HEK293 (cell line): Measurements from ENCODE around the gene LSM3.

Experiments
- CTCF ChIA-PET: fragments of 350-600 bp; formaldehyde crosslinking; extraction: SDS; loops from one replicate; lab custom pipeline; 2021; ENCODE audit warnings: antibody characterized with exemption; lab: Yijun Ruan, JAX
- POLR2A ChIA-PET: fragments of 300-600 bp; formaldehyde crosslinking; extraction: SDS; loops from one replicate; lab custom pipeline; 2020; ENCODE audit warnings: antibody characterized with exemption, inconsistent platforms; lab: Yijun Ruan, JAX
- H3K27ac ChIP-seq: fragments of 200-500 bp; sonication (Bioruptor generic); 2 replicates; pipeline ENCODE4 v1.5.1; 2014; ENCODE audit warnings: low read depth, low read length, control low read depth, inconsistent platforms; ENCODE audit errors: extremely low read depth
- H3K36me3 ChIP-seq, 2 experiments: fragments of 200-500 bp in 1 of 2; sonication (Bioruptor generic) in 1 of 2; 1 replicate in 1 of 2; 2 replicates in 1 of 2; pipeline ENCODE4 v1.5.1; 2014 to 2017; ENCODE audit warnings: inconsistent platforms in 2 of 2, low read length in 2 of 2; ENCODE audit not compliant: control insufficient read depth in 2 of 2, insufficient read depth in 1 of 2
- H3K4me1 ChIP-seq: fragments of 200-500 bp; sonication (Bioruptor generic); 2 replicates; pipeline ENCODE4 v1.5.1; 2014; ENCODE audit warnings: mild to moderate bottlenecking, low read length, inconsistent platforms; ENCODE audit not compliant: control insufficient read depth, insufficient read depth
- H3K4me3 ChIP-seq: 2 replicates; pipeline ENCODE4 v1.5.1; 2011; ENCODE audit warnings: low read depth, mild to moderate bottlenecking, control low read depth, low read length, moderate library complexity
- H3K9me3 ChIP-seq: fragments of 200-500 bp; sonication (Bioruptor generic); 2 replicates; pipeline ENCODE4 v1.5.1; 2014; ENCODE audit warnings: low read depth, low read length, inconsistent platforms; ENCODE audit not compliant: control insufficient read depth, insufficient read depth
- BCL11A ChIP-seq: fragments of 450-650 bp; formaldehyde crosslinking; IDR thresholded peaks from 2 replicates; pipeline ENCODE4 v1.5.1; 2016; ENCODE audit warnings: low read depth, missing biosample characterization, missing genetic modification characterization
- MYNN ChIP-seq: fragments of 450-650 bp; formaldehyde crosslinking; IDR thresholded peaks from 2 replicates; pipeline ENCODE4 v1.5.1; 2016; ENCODE audit warnings: missing biosample characterization, missing genetic modification characterization, borderline replicate concordance
- PRDM1 ChIP-seq: fragments of 450-650 bp; formaldehyde crosslinking; IDR thresholded peaks from 2 replicates; pipeline ENCODE4; 2016; ENCODE audit warnings: missing biosample characterization, missing genetic modification characterization
- SP7 ChIP-seq: fragments of 450-650 bp; formaldehyde crosslinking; IDR thresholded peaks from 2 replicates; pipeline ENCODE4 v1.5.1; 2016; ENCODE audit warnings: missing biosample characterization, missing genetic modification characterization
- ZBTB8A ChIP-seq: fragments of 450-650 bp; formaldehyde crosslinking; IDR thresholded peaks from 2 replicates; pipeline ENCODE4 v1.5.1; 2016; ENCODE audit warnings: missing biosample characterization, missing genetic modification characterization
- ZNF138 ChIP-seq: fragments of 450-650 bp; formaldehyde crosslinking; IDR thresholded peaks from 2 replicates; pipeline ENCODE4 v1.5.1; 2016; ENCODE audit warnings: missing biosample characterization, missing genetic modification characterization, borderline replicate concordance
- ZNF2 ChIP-seq: fragments of 450-650 bp; formaldehyde crosslinking; IDR thresholded peaks from 2 replicates; pipeline ENCODE4 v1.5.1; 2016; ENCODE audit warnings: missing biosample characterization, missing genetic modification characterization
- ZNF324 ChIP-seq: fragments of 450-650 bp; formaldehyde crosslinking; IDR thresholded peaks from 2 replicates; pipeline ENCODE4 v1.5.1; 2016; ENCODE audit warnings: missing biosample characterization, missing genetic modification characterization
- ZNF354C ChIP-seq: fragments of 450-650 bp; formaldehyde crosslinking; IDR thresholded peaks from 2 replicates; pipeline ENCODE4 v1.5.1; 2016; ENCODE audit warnings: missing biosample characterization, missing genetic modification characterization, low read depth, borderline replicate concordance
- ZNF391 ChIP-seq: fragments of 450-650 bp; formaldehyde crosslinking; IDR thresholded peaks from 2 replicates; pipeline ENCODE4 v1.5.1; 2016; ENCODE audit warnings: low read depth, missing biosample characterization, missing genetic modification characterization, borderline replicate concordance
- ZNF423 ChIP-seq: fragments of 450-650 bp; formaldehyde crosslinking; IDR thresholded peaks from 2 replicates; pipeline ENCODE4 v1.5.1; 2016; ENCODE audit warnings: missing biosample characterization, missing genetic modification characterization
- ZNF560 ChIP-seq: fragments of 450-650 bp; formaldehyde crosslinking; IDR thresholded peaks from 2 replicates; pipeline ENCODE4 v1.5.1; 2017; ENCODE audit warnings: missing biosample characterization, missing genetic modification characterization, borderline replicate concordance
- ZNF692 ChIP-seq: fragments of 450-650 bp; formaldehyde crosslinking; IDR thresholded peaks from 2 replicates; pipeline ENCODE4 v1.5.1; 2016; ENCODE audit warnings: missing biosample characterization, missing genetic modification characterization
- ZXDB ChIP-seq: fragments of 450-650 bp; formaldehyde crosslinking; IDR thresholded peaks from 2 replicates; pipeline ENCODE4 v1.5.1; 2016; ENCODE audit warnings: missing biosample characterization, missing genetic modification characterization
- TF ChIP-seq, protein P1 (sequence below): fragments of 450-650 bp; formaldehyde crosslinking; IDR thresholded peaks from 2 replicates; pipeline ENCODE4 v1.5.1; 2016; ENCODE audit warnings: missing biosample characterization, missing genetic modification characterization

LSM3 gene

DNA sequence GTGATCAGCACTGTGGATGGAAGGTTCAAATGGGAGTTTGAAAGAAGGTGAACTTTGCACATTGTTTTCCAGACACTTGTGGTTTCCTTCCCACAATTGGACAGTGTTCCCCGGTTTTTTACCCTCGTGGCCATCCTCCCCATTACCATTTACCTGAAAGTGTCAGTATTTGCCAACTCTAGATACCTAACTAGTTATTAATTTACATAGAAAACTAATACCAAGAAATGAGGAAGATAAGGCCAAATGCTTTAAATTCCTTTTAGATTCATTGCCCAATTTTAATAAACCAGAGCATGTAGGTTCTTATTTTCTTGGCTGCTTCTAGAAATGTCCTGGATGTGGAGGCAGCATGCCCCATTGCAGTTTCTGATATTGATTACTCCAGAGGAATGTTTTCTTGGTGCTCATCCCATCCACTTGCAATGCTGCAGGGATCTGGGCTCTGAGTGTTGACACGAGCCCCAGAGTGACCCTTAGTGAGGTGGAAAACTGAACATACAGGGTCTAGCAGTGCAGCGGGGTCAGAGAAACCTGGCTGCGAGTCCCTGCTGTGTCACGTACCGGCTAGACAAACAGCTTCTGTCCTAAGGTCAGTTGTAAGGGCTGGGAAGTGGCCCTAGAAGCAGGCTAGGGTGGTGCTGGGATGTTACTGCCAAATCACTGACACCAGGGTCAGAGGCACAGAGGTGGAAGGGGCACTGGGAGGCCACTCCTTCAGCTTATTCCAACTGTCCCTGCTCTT is 23.5 kb downstream of the LSM3 start:
- Histone ChIP-seq H3K9me3 (no peaks in the 10 kb centered on the region), H3K36me3 (peaks cover 7 to 33% of the 10 kb centered on the region in 2 experiments), H3K4me3 (no peak overlapping the region), H3K4me1 (no peaks in the 10 kb centered on the region), H3K27ac (no peak overlapping the region)
- ChIA-PET CTCF (interaction anchor here (0.6 to 3.9 kb wide), 13 partner anchors 8 to 719 kb away, joined by 4 to 38 read pairs (median 8); no protein-coding TSS in a partner anchor), POLR2A (no interaction called here)
- TF ChIP-seq ZNF138 (tag by site-specific recombination) (no peak), SP7 (tag by site-specific recombination) (no peak), MYNN (tag by site-specific recombination) (no peak), ZNF560 (tag by site-specific recombination) (no peak), ZNF423 (no peak), ZNF354C (tag by site-specific recombination) (no peak), BCL11A (no peak), PRDM1 (tag by site-specific recombination) (no peak), ZNF692 (tag by site-specific recombination) (no peak), ZNF2 (tag by site-specific recombination) (no peak), ZXDB (tag by site-specific recombination) (no peak), ZBTB8A (tag by site-specific recombination) (no peak)
- TF ChIP-seq, protein P1, sequence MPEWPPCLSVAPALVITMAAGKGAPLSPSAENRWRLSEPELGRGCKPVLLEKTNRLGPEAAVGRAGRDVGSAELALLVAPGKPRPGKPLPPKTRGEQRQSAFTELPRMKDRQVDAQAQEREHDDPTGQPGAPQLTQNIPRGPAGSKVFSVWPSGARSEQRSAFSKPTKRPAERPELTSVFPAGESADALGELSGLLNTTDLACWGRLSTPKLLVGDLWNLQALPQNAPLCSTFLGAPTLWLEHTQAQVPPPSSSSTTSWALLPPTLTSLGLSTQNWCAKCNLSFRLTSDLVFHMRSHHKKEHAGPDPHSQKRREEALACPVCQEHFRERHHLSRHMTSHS (tag by site-specific recombination): no peak

- TF ChIP-seq PRDM1 (tag by site-specific recombination): peak; percentile 58
- no peak for TF ChIP-seq ZNF391 (tag by site-specific recombination)
- TF ChIP-seq ZNF692 (tag by site-specific recombination): no peak
- TF ChIP-seq ZBTB8A (tag by site-specific recombination): peak; percentile 19; the same call in 1 of the 2 replicates
- TF ChIP-seq ZNF324 (tag by site-specific recombination): no peak
- H3K4me3 ChIP-seq: no peak overlapping the region
- no peaks in the 10 kb centered on the region for H3K4me1 ChIP-seq
- POLR2A ChIA-PET: interaction anchor here (1.0 to 1.4 kb wide), 2 partner anchors 9 to 24 kb away, joined by 3 to 10 read pairs; partner anchors contain the start of genes LSM3 and XPC
- peaks cover 6 to 24% of the 10 kb centered on the region in 2 experiments for H3K36me3 ChIP-seq
- H3K9me3 ChIP-seq: no peaks in the 10 kb centered on the region
- CTCF ChIA-PET: interaction anchor here (0.6 to 3.9 kb wide), 70 partner anchors 8 to 718 kb away, joined by 3 to 51 read pairs (median 4); partner anchors contain the start of genes LSM3 and XPC
- no peak overlapping the region for H3K27ac ChIP-seq
Observed at GRCh38 chr3:14202874-14203520, 24.4 kb downstream of the LSM3 start.
